ENCODE data around the gene TAGAP. TPM values are rescaled to one million over a fixed set of nuclear protein-coding genes. Genes with fewer than 3 reads are reported as not detected.

The TAGAP gene
- polyA plus RNA-seq, 1 donor (not counting 4 experiments of a cell fraction or from before 2014, with no cell fraction given): 0.08 TPM

DNA sequence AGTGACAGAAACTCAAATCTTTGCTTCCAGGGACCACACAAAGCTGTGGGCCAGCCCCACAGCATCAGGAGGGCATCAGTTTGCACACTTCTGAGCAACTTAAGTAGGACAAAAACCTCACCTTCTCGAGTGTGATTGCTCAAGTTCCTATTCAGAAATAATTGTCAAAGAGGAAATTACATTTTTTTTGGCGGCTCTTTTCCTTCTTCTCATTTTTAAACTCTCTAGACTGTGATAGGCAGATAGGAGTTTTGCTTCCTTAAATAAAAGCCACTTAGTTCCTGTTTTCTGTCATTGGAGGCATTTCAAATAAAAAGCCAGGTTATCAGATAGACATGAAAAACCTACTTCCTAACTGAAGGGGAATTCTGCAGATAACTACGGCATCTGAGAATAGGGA is 11.2 kb upstream of the TAGAP start:
- no peak overlapping the region for H3K4me3 ChIP-seq (ENCODE audit: control insufficient read depth in 2 of 3, extremely low read depth in 1 of 3, insufficient read depth in 2 of 3, low read depth in 1 of 3, low read length in 3 of 3)
- H3K27me3 ChIP-seq (ENCODE audit: control insufficient read depth, extremely low read depth, insufficient read depth, low read length): peaks cover 23% of the 10 kb centered on the region
- H3K9ac ChIP-seq (ENCODE audit: control insufficient read depth, extremely low read depth, insufficient read depth, low read length): no peak overlapping the region
- H3K36me3 ChIP-seq (ENCODE audit: control insufficient read depth in 2 of 2, extremely low read depth in 1 of 2, insufficient read depth in 2 of 2, low read length in 2 of 2): no peaks in the 10 kb centered on the region
- H3K4me1 ChIP-seq (ENCODE audit: control insufficient read depth, extremely low read depth, insufficient read depth, low read length): no peaks in the 10 kb centered on the region
- FAIRE-seq (no peak), DNase-seq (ENCODE audit: low read depth, low spot score) (no peak)
- no peak overlapping the region for H2AFZ ChIP-seq (ENCODE audit: control insufficient read depth, low read length)
- no peak overlapping the region for H3K27ac ChIP-seq (ENCODE audit: control insufficient read depth, insufficient read depth, low read length)
- dilution Hi-C loops (cut with MboI; ENCODE audit: extremely low pct_ligation_motif_present, low sequenced_read_pairs): no loop called here
- no peaks in the 10 kb centered on the region for H4K20me1 ChIP-seq (ENCODE audit: control insufficient read depth, extremely low read depth, insufficient read depth, low read length)
- TF ChIP-seq EZH2 (IDR thresholded peaks at IDR 0.05; ENCODE audit: low read length): no peak
- TF ChIP-seq, protein P1, sequence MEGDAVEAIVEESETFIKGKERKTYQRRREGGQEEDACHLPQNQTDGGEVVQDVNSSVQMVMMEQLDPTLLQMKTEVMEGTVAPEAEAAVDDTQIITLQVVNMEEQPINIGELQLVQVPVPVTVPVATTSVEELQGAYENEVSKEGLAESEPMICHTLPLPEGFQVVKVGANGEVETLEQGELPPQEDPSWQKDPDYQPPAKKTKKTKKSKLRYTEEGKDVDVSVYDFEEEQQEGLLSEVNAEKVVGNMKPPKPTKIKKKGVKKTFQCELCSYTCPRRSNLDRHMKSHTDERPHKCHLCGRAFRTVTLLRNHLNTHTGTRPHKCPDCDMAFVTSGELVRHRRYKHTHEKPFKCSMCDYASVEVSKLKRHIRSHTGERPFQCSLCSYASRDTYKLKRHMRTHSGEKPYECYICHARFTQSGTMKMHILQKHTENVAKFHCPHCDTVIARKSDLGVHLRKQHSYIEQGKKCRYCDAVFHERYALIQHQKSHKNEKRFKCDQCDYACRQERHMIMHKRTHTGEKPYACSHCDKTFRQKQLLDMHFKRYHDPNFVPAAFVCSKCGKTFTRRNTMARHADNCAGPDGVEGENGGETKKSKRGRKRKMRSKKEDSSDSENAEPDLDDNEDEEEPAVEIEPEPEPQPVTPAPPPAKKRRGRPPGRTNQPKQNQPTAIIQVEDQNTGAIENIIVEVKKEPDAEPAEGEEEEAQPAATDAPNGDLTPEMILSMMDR (optimal IDR thresholded peaks at IDR 0.05 in 1 of 3, IDR thresholded peaks at IDR 0.05 in 1 of 3, conservative IDR thresholded peaks at IDR 0.05 in 1 of 3; ENCODE audit: extremely low read depth in 1 of 3, insufficient read depth in 2 of 3, low read length in 3 of 3): no peak
- H3K79me2 ChIP-seq (ENCODE audit: control insufficient read depth, insufficient read depth, low read length): no peaks in the 10 kb centered on the region
- H3K9me1 ChIP-seq (ENCODE audit: control insufficient read depth, extremely low read depth, insufficient read depth, low read length): no peaks in the 10 kb centered on the region
- H3K4me2 ChIP-seq (ENCODE audit: control insufficient read depth, extremely low read depth, insufficient read depth, low read depth, low read length): no peak overlapping the region
- no peaks in the 10 kb centered on the region for H3K9me3 ChIP-seq (ENCODE audit: control insufficient read depth, low read depth, low read length)

DNA sequence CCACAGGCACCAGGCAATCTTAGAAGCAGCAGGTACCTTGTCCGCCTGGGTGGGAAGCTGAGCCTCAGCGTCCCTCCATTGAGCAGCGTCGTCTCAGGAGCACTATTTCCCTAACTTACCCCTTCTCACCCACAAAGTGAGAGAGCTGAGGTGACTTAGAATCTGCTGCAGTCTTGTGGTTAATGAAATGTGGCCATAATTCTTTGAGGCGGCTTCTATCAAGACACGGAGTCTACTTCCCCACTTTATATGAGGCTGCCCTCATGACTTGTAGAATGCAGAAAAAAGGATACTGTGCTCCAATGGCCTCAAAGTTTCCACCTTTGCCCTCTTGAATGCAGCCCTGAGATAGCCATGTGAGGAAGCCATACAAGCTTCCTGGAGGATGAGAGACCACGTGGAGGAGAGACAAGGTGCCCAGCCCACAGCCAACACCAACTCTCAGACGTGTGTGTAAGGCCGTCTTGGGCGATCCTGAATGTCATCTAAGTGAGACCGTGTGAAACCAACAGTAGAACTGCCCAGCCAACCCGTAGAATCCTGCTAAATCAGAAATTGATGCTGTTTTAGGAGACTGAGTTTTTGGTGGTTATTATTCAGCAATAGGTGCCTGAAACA is 9.1 kb upstream of the TAGAP start:
- no peaks in the 10 kb centered on the region for H3K9me3 ChIP-seq (ENCODE audit: control insufficient read depth, low read depth, low read length)
- H3K9me1 ChIP-seq (ENCODE audit: control insufficient read depth, extremely low read depth, insufficient read depth, low read length): no peaks in the 10 kb centered on the region
- H3K4me2 ChIP-seq (ENCODE audit: control insufficient read depth, extremely low read depth, insufficient read depth, low read depth, low read length): no peak overlapping the region
- no peak overlapping the region for H3K9ac ChIP-seq (ENCODE audit: control insufficient read depth, extremely low read depth, insufficient read depth, low read length)
- H3K4me3 ChIP-seq (ENCODE audit: control insufficient read depth in 2 of 3, extremely low read depth in 1 of 3, insufficient read depth in 2 of 3, low read depth in 1 of 3, low read length in 3 of 3): no peak overlapping the region
- no peaks in the 10 kb centered on the region for H3K36me3 ChIP-seq (ENCODE audit: control insufficient read depth in 2 of 2, extremely low read depth in 1 of 2, insufficient read depth in 2 of 2, low read length in 2 of 2)
- no peak overlapping the region for H2AFZ ChIP-seq (ENCODE audit: control insufficient read depth, low read length)
- dilution Hi-C loops (cut with MboI; ENCODE audit: extremely low pct_ligation_motif_present, low sequenced_read_pairs): no loop called here
- no peak overlapping the region for H3K27ac ChIP-seq (ENCODE audit: control insufficient read depth, insufficient read depth, low read length)
- no peak for FAIRE-seq
- H3K4me1 ChIP-seq (ENCODE audit: control insufficient read depth, extremely low read depth, insufficient read depth, low read length): no peaks in the 10 kb centered on the region
- peaks cover 23% of the 10 kb centered on the region for H3K27me3 ChIP-seq (ENCODE audit: control insufficient read depth, extremely low read depth, insufficient read depth, low read length)
- no peak for DNase-seq (ENCODE audit: low read depth, low spot score)
- no peak for TF ChIP-seq EZH2 (IDR thresholded peaks at IDR 0.05; ENCODE audit: low read length)
- TF ChIP-seq, protein P1 (optimal IDR thresholded peaks at IDR 0.05 in 1 of 3, IDR thresholded peaks at IDR 0.05 in 1 of 3, conservative IDR thresholded peaks at IDR 0.05 in 1 of 3; ENCODE audit: extremely low read depth in 1 of 3, insufficient read depth in 2 of 3, low read length in 3 of 3): no peak
- H3K79me2 ChIP-seq (ENCODE audit: control insufficient read depth, insufficient read depth, low read length): no peaks in the 10 kb centered on the region
- H4K20me1 ChIP-seq (ENCODE audit: control insufficient read depth, extremely low read depth, insufficient read depth, low read length): no peaks in the 10 kb centered on the region

Measured in keratinocyte (primary cell).